HG02571 (cell line): ENCODE results near the gene PTPRN2.
"Not testable (repeated sequence)": the region's sequence is repeated elsewhere in the genome, so short reads cannot be mapped to it uniquely, and the experiment has no call there.

Experiments used
- ATAC-seq: cut with Tn5 transposase; IDR thresholded peaks from one replicate; pipeline ENCODE4 v1.9.1; 2021; ENCODE audit warnings: mild to moderate bottlenecking, moderate library complexity; ENCODE audit not compliant: unreplicated experiment

Gene PTPRN2

DNA sequence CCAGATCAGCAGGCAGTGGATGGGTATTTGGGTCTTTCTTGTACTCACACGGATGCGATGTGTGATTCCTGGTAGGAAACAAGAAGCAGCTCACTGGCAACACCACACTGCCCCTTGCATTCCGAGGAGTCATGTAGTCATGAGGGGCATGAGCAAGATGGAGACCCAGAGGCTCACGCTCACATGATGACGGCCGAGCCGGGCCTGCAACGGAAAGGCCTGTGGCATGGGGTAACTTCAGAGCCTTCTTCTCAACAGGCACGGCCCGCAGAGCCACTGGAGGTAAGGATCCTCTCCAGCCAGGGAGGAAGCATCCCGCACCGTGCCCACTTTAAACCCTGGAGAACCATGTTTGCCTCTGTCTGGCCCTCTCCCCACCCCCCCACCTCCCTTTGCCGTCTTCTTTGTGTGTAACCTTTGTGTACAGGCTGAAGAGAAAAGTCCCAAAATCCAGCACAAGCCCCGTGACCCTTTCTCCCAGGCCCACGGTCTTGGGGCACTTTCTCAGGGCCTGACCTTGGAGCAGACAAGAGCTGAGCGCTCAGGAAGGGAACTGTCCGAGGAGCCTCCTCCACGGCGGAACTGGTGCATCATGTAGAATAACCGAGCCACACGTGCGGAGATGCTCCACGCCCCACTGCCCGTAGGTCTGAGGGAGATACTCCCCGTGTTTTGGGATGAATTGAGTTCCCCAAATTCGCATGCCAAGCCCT lies 734.4 kb downstream of the PTPRN2 start:
- no peak for ATAC-seq

- ATAC-seq, result no peak
Observed at GRCh38 chr7:157851501-157852067, 736.0 kb downstream of the PTPRN2 start.

DNA sequence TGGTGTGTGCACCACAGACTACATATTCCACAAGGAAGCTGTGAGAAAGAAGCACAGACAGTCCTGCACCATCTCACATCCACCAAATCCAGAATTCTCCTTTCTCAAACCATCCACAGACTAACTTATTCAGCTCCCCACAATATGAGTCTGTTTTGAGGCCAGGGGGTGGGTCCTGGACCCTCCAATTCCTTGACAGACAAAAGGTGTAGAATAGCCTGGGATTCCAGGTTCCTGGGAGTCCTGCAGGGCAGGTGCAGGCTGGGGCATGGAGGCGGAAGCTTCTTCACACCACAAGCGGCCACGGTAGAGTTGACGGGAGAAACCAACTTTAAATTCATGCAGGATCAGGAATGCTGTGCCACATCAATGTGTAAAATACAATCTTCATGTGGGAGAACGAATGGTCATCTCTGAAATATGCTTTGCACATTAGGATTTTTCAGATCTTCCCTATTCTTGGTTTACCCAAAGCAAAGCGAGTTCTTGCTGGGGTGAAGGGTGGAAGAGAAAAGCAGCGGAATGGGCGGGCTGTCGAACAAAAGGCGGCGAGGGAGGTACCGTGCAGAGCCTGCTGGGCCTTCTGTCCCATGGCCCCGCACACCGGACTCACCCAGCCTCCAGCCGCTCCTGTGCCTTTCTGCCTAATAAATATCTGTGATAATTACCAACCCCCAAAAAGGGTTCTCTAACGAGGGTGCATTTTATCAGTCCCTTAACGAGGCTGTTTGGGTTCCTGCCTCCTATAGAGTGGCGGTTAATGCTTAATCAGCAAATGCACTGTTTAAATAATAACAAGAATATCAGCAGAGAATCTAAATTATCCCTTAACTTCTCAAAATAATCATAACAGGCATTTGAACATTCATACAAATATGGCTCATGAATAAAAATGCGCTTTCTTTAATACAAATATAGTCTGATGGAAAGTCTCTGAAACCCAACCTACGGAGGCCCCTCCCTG lies 736.9 kb downstream of the PTPRN2 start:
- ATAC-seq, result no peak

- ATAC-seq, result no peak
Observed at GRCh38 chr7:157849726-157850125, 737.9 kb downstream of the PTPRN2 start.

GRCh38 chr7:157849341-157849596 lies 738.4 kb downstream of the PTPRN2 start:
- ATAC-seq, result no peak

DNA sequence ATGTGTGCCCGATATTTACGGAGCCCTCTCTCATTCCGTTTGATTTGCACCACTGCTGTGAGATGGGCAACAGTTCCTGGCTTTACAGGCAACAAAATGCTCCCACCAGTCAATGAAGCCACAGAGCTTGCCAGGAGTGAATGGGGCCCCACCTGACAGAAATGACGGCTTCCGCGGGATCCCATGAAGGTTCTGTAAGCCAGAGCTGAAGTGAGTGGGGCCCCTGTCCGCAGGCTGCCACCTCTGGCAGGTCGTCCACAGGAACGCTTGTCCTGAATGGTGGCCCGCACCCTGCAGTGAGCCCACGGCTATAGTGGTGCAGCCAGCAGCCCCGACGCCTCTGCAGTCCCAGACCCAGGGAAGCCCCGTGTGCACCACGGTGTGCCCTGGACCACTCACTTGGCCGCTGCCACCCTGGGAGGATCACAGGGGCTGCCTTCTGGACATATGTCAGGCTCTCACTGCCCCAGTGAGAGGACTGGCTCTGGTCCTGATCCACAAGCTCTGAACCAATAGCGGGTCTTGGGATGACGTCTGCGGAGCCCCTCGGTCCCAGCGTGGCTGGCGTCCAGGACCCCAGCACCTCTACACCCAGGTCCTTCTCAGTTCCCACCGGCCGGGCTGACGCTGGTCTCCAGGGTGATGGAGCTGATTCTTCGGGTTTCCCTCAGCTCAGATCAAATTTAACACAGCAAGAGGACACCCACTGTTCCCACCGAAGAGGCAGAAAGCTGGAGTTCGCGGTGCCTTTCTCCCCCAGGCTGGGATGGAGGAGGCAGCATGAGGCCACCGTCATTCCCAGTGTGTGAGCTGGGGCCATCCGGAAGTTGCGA lies 738.9 kb downstream of the PTPRN2 start:
- no peak for ATAC-seq

DNA sequence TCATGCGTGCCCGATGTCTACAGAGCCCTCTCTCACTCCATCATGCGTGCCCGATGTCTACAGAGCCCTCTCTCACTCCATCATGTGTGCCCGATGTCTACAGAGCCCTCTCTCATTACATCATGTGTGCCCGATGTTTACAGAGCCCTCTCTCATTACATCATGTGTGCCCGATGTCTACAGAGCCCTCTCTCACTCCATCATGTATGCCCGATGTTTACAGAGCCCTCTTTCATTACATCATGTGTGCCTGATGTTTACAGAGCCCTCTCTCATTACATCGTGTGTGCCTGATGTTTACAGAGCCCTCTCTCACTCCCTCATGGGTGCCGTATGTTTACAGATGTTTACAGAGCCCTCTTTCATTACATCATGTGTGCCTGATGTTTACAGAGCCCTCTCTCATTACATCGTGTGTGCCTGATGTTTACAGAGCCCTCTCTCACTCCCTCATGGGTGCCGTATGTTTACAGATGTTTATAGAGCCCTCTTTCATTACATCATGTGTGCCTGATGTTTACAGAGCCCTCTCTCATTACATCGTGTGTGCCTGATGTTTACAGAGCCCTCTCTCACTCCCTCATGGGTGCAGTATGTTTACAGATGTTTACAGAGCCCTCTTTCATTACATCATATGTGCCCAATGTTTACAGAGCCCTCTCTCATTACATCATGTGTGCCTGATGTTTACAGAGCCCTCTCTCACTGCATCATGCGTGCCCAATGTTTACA lies 739.7 kb downstream of the PTPRN2 start:
- ATAC-seq, result not testable (repeated sequence)

DNA sequence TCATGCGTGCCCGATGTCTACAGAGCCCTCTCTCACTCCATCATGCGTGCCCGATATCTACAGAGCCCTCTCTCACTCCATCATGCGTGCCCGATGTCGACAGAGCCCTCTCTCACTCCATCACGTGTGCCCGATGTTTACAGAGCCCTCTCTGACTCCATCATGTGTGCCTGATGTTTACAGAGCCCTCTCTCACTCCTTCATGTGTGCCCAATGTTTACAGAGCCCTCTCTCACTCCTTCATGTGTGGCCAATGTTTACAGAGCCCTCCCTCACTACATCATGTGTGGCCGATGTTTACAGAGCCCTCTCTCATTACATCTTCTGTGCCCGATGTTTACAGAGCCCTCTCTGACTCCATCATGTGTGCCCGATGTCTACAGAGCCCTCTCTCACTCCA lies 740.9 kb downstream of the PTPRN2 start:
- not testable (repeated sequence) for ATAC-seq

- ATAC-seq, result no peak
Observed at GRCh38 chr7:157846271-157846670, 741.4 kb downstream of the PTPRN2 start.

GRCh38 chr7:157845203-157845835 lies 742.3 kb downstream of the PTPRN2 start:
- no peak for ATAC-seq

DNA sequence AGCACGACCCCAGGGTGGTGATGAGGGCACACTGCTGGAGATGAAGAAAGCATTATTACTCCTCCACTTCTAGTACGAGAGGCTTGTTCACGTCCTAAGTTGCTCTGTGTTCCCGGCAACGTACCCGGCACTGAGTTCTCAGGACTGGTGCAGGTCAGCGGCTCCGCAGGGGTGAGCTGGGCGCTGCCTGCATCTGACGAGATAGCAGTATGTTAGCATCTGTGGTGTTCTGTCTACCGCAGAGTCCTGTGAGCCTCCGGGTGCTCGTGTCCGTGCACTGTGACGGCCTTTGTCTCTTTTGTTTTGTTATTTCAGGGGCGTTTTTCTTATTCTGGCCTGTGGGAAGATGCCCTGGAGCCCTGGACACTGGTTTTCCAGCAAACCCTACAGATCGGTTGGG lies 743.0 kb downstream of the PTPRN2 start:
- no peak for ATAC-seq

DNA sequence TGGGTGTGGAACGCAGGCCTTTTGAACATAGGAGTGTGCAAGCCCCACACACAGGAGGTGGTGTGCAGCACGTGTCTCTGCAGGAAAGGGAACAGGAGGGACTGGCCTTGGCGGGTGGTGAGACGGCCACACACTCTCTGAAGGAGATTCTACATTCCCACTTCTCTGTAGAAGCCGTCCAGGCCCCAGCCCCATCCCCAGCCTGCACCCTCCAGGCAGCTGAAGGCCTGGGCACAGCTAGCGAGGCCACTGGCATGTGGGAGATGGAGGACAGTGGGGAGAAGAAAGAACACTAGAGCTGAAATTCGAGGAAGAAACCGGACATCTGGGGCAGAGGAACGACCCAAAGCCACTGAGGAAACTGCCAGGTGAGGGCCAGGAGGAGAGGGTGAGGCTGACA lies 743.5 kb downstream of the PTPRN2 start:
- no peak for ATAC-seq

DNA sequence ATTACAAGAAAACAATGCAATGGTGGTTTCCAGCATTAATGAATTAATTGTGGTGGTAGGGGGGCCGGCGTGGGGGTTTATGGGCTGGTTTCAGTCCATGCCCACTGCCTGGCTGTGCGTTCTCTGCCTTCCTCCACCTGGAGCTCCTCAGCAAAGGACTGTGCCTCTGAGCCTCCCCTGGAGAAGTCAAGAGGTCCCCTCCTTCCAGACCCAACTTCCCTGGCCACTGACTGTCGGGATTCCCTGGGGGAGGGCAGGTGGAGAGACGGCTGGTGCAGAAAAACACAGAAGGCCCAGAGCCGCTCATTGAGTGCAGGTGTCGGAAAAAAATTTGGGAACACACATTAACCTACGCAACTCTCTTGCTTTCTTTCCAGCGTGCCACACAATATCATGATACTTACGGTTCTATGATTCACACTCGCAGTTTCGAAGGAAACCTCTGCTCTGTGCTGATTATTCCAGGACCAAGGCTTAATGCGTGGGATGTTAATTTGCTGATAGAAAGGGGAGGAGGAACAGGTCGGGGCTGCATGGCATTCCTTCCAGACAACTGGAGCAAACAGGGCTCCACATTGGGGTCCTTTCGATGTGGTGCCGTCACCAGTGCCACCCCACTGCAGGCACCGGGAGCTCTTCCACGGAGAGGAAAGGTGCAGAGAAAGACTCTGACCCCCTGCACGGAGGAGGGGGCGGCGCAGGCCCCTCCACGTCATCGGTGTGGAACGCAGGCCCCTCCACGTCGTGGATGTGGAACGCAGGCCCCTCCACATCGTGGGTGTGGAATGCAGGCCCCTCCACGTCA lies 744.1 kb downstream of the PTPRN2 start:
- no peak for ATAC-seq

DNA sequence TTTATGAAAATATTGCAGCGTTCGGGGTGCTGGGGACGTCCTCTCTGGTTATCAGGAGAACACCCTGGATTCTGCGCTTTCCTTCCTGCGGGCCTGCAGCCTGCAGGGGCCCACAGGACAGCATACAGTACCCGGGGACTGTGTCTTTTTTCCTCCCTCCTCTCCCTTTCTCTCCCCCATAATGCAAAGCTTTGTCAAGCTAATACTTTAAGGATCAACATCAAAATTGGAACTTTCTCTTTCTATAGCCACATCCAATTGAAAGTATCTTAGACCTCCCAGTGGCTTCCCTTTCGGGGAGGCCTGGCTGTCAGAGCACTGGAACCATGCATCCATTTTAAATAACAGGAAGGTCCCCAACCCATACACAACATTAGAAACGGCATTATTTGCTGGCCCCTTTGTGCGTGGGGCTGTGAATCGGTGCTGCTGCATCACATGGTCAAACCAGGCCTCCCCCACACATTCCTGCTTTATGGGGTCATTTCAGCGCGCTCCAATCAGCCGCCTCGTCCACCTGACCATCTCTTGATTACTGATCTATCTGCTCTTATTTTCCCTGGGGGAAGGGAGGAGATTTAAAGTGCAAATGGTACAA lies 745.8 kb downstream of the PTPRN2 start:
- ATAC-seq, result no peak

DNA sequence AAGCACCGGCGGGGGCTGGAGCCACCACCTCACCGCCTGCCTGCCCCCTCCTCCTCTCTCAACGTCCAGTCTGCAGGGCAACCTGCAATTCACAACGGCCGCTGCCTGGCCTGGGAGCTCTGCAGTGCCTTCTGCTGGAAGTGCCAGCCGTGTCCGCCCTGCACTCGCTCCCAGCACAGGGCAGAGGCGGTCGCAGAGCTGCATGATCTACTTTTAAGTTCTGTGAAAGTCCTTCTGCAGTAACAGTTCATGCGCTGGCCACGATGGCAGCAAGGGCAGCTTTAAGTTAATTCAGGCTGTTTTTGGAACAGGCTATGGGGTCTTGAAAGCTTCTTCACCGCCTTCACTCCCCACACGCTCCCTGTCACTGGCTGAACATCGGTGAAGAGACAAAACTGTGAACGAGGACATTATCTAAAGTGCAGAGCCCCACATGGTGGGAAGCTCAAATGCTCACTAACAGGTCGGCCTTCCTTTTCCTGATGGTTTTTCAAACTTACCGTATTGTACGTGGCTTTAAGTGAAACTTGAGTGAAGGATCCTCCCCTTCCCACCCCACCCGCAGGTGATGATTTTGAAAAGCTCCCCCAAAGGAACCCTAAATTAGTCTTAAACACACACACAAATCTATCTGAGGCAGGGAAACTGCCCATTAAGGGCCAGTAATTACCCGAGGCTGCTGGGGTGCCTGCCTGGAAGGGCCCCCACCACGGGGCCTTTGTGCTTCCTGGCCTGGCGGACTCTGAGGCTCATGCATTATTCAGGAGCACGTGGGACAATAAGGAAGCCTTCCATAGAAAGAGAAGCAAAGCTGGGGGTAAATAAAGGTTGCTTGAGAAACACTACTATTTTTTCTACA lies 746.5 kb downstream of the PTPRN2 start:
- no peak for ATAC-seq

DNA sequence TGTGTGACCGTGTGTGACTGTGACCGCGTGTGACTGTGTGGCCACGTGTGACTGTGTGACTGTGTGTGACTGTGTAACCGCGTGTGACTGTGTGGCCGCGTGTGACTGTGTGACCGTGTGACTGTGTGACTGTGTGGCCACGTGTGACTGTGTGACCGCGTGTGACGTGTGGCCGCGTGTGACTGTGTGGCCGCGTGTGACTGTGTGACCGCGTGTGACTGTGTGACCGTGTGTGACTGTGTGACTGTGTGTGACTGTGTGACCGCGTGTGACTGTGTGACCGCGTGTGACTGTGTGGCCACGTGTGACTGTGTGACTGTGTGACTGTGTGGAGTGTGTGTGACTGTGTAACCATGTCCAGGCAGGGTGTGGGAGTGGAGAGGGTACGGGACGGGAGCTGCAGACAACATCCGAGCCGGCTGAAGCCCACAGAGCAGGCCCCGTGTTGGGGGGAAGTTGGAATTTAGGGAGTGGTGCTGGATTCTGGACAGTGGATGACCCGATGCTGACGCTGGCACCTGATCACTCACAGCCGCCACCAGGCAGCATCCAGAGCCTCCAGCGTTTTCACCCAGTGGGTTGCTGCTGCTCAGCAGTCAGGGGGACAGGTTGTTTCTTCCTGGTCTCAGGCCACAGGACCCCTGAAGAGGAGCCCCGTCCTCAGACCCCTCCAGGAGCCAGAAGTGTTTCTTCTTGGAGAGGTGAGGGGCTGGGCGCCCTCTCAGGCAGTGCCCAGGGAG lies 747.3 kb downstream of the PTPRN2 start:
- no peak for ATAC-seq

- ATAC-seq, result no peak
Observed at GRCh38 chr7:157839672-157840167, 747.9 kb downstream of the PTPRN2 start.
